ENCODE measurements around the gene TMEM81.

Gene TMEM81

DNA sequence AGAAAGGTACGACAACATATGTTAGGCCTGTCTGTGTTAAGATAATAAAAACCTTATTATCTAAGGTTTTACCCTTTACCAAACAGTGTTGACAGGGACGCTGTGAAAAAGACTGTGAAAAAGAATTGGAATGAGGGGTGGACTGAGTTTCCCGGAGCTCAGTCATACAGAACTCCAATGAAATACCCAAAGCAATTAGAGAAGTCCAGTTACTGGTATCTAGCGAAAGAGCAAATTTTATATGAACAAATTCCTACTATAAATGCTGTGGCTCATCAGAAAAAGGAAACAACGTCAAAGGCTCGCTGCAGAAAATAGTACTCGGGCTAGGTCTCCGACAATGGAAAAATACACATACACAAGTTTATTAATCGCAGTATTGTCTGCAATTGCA, 38.2 kb upstream of the TMEM81 start:
- TF ChIP-seq, protein P1, sequence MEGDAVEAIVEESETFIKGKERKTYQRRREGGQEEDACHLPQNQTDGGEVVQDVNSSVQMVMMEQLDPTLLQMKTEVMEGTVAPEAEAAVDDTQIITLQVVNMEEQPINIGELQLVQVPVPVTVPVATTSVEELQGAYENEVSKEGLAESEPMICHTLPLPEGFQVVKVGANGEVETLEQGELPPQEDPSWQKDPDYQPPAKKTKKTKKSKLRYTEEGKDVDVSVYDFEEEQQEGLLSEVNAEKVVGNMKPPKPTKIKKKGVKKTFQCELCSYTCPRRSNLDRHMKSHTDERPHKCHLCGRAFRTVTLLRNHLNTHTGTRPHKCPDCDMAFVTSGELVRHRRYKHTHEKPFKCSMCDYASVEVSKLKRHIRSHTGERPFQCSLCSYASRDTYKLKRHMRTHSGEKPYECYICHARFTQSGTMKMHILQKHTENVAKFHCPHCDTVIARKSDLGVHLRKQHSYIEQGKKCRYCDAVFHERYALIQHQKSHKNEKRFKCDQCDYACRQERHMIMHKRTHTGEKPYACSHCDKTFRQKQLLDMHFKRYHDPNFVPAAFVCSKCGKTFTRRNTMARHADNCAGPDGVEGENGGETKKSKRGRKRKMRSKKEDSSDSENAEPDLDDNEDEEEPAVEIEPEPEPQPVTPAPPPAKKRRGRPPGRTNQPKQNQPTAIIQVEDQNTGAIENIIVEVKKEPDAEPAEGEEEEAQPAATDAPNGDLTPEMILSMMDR (IDR thresholded peaks at IDR 0.05; ENCODE audit: insufficient read depth, low read depth, low read length, missing control alignments): no peak
- H3K4me3 ChIP-seq (ENCODE audit: low read depth, low read length): peak overlapping the region; percentile 85
- DNase-seq (ENCODE audit: low read depth): no peak

DNA sequence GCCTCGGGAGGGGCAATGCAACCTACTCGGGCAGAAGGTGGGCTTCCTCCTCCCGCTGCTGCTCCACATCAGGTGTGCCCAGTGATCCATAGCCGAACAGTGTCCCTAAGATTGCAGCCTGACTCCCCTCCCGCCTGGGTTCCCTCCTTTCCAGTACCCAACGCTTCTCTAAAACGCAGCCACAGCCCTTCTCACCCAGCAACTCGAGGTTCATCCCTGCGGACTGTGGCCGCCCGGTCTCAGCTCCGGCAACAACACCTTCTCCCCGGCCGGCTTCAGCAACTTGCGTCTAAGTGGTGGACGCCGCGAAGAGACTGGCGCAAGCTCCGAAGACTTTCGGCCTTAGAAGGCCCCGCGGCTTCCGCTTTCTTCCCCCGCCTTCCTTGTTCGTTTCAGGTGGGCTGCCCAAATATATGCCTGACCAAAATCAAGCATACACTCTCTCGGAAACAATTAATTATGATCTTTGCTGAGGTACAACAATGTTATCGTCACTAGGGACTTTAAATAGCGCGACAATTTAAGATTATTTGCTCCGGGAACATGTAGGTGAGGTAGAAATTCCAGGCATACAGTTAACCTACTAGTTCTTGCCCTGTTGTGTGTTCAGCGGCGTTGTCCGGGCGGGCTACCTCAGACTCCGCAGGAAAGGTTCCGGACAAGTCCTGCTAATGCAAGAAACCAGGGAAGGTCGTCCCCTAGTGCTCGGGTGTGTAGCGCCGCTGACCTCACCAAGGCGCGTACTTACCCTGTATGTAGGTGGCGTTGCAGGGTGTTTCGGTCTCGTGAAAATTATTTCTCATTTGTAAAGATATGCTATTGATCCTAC, 37.6 kb upstream of the TMEM81 start, which contains the start of gene RBBP5:
Gene RBBP5 (minus strand): TSS at position 319 of the 829 bp plus-strand sequence. CDS start 105 bp downstream, at position 214.
- peak; percentile 99 for DNase-seq (ENCODE audit: low read depth)
- H3K4me3 ChIP-seq (ENCODE audit: low read depth, low read length): peak within 1 kb of the TSS; percentile 85
- TF ChIP-seq, protein P1 (IDR thresholded peaks at IDR 0.05; ENCODE audit: insufficient read depth, low read depth, low read length, missing control alignments): peak; percentile 75

DNA sequence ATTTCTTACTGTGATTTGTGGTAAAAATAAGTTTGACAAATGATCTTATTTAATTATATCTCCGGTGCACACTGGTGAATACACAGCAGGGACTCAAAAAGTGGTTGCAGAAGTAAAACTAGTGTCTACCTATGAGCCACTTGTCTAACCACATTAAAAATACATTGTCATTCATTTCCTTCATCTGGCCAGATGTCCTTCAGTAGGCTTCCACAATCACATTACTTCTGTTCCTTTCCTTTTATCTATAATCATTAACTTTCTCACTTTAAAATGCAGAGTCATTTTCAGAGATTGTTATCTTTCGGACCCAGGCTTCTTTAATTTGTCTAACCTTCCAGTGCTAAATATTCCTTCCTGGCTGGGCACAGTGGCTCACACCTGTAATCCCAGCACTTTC, 34.5 kb upstream of the TMEM81 start:
- TF ChIP-seq, protein P1 (IDR thresholded peaks at IDR 0.05; ENCODE audit: insufficient read depth, low read depth, low read length, missing control alignments): no peak
- no peak for DNase-seq (ENCODE audit: low read depth)

DNA sequence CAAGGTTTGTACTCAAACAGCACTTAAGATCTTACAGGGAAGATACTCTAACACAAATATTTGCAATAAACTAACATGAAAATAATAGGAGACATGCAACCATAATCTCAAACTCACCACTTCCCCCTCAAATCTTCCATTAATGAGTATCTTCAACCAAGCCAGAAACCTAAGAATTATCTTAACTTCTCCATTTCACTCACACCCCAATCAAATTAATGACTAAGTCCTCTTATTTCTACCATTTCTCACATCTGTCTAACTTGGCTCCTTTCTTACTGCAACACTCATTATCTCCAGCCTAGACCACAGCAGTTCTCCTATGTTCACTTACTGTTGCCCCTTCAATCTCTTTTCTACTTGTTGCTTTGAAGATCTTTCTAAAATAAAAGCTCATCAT, 27.1 kb upstream of the TMEM81 start:
- H3K4me3 ChIP-seq (ENCODE audit: low read depth, low read length): no peak overlapping the region
- DNase-seq (ENCODE audit: low read depth): no peak
- TF ChIP-seq, protein P1 (IDR thresholded peaks at IDR 0.05; ENCODE audit: insufficient read depth, low read depth, low read length, missing control alignments): no peak

More for the DNA sequence above, 34.5 kb upstream of the TMEM81 start:
- H3K4me3 ChIP-seq (ENCODE audit: low read depth, low read length): no peak overlapping the region

DNA sequence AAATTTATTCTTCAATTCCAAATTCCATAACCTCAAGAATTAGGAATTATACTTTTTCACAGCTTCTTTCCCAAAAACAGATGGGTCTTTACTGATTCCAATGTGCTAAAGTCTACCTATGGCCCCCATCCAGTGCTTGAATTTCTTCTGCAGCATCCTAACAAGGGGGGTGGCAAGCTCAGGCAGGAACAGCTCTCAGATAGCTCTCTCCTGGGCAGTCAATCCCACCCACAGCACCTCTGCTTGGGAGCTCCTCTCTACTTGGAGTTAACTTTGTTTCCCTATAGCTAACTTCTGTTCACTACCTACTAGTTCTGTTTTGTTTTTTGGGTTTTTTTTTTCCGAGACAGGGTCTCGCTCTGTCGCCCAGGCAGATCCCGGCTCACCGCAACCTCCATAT, 25.5 kb upstream of the TMEM81 start:
- no peak overlapping the region for H3K4me3 ChIP-seq (ENCODE audit: low read depth, low read length)
- TF ChIP-seq, protein P1 (IDR thresholded peaks at IDR 0.05; ENCODE audit: insufficient read depth, low read depth, low read length, missing control alignments): no peak
- DNase-seq (ENCODE audit: low read depth): no peak

DNA sequence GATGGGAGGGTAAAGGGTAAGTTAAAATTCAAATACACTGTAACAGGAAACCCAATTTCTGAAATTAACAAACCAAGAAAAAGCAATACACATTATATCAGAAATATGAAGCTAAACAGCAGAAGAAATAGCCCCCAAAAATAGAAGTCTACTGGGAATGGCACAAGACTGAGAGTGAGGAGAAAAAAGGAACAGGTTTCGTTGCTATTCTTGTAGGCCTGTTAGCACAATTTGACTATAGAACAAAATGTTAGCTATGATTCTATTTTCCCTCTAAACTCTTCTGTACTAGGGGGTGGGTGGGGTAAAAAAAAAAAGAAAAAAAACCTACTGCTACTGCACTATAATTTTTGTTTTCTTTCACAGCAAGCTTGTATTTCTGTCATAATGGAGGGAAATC, 25.0 kb upstream of the TMEM81 start:
- no peak for DNase-seq (ENCODE audit: low read depth)
- H3K4me3 ChIP-seq (ENCODE audit: low read depth, low read length): no peak overlapping the region
- TF ChIP-seq, protein P1 (IDR thresholded peaks at IDR 0.05; ENCODE audit: insufficient read depth, low read depth, low read length, missing control alignments): no peak
